Mucosa of stomach (tissue), 1 donor: ENCODE results near the gene PXDN.

ENCODE experiments used
- H3K27me3 ChIP-seq: one replicate; pipeline ENCODE4 v1.7.0; 2013; ENCODE audit warnings: mild to moderate bottlenecking, low read length; ENCODE audit not compliant: control insufficient read depth, insufficient read depth
- H3K36me3 ChIP-seq: one replicate; pipeline ENCODE4 v1.7.0; 2013; ENCODE audit warnings: low read length; ENCODE audit not compliant: control insufficient read depth, insufficient read depth
- H3K4me1 ChIP-seq: one replicate; pipeline ENCODE4 v1.7.0; 2013; ENCODE audit warnings: mild to moderate bottlenecking, low read length; ENCODE audit not compliant: control insufficient read depth, insufficient read depth
- H3K4me3 ChIP-seq: one replicate; pipeline ENCODE4 v1.7.0; 2013; ENCODE audit warnings: low read length
- H3K9ac ChIP-seq: one replicate; pipeline ENCODE4 v1.7.0; 2013; ENCODE audit warnings: mild to moderate bottlenecking, low read length, moderate library complexity
- H3K9me3 ChIP-seq: one replicate; pipeline ENCODE4 v1.7.0; 2013; ENCODE audit warnings: mild to moderate bottlenecking, low read length, moderate library complexity; ENCODE audit not compliant: control insufficient read depth
- donor health status: Pancreatic carcinoma.

PXDN gene

GRCh38 chr2:1661891-1662605 lies 82.3 kb downstream of the PXDN start:
- Histone ChIP-seq H3K9ac (no peak overlapping the region), H3K4me3 (no peak overlapping the region), H3K36me3 (no peaks in the 10 kb centered on the region), H3K4me1 (no peaks in the 10 kb centered on the region), H3K27me3 (no peaks in the 10 kb centered on the region), H3K9me3 (no peaks in the 10 kb centered on the region)

- no peak overlapping the region for H3K4me3 ChIP-seq
- H3K36me3 ChIP-seq, result no peaks in the 10 kb centered on the region
- no peaks in the 10 kb centered on the region for H3K9me3 ChIP-seq
- no peak overlapping the region for H3K9ac ChIP-seq
- H3K27me3 ChIP-seq, result no peaks in the 10 kb centered on the region
- no peaks in the 10 kb centered on the region for H3K4me1 ChIP-seq
Observed at GRCh38 chr2:1660656-1661640, 83.4 kb downstream of the PXDN start.

GRCh38 chr2:1659951-1660565 lies 84.3 kb downstream of the PXDN start:
- Histone ChIP-seq H3K4me3 (no peak overlapping the region), H3K9ac (no peak overlapping the region), H3K36me3 (no peaks in the 10 kb centered on the region), H3K27me3 (no peaks in the 10 kb centered on the region), H3K4me1 (no peaks in the 10 kb centered on the region), H3K9me3 (no peaks in the 10 kb centered on the region)

GRCh38 chr2:1658394-1659151 lies 85.7 kb downstream of the PXDN start:
- H3K27me3 ChIP-seq, result no peaks in the 10 kb centered on the region
- no peaks in the 10 kb centered on the region for H3K9me3 ChIP-seq
- H3K9ac ChIP-seq, result no peak overlapping the region
- no peaks in the 10 kb centered on the region for H3K4me1 ChIP-seq
- no peaks in the 10 kb centered on the region for H3K36me3 ChIP-seq
- no peak overlapping the region for H3K4me3 ChIP-seq

GRCh38 chr2:1656961-1657841 lies 87.1 kb downstream of the PXDN start:
- no peak overlapping the region for H3K9ac ChIP-seq

GRCh38 chr2:1656326-1656960 lies 87.9 kb downstream of the PXDN start:
- no peak overlapping the region for H3K4me3 ChIP-seq
- H3K27me3 ChIP-seq, result no peaks in the 10 kb centered on the region
- peaks cover 6% of the 10 kb centered on the region for H3K4me1 ChIP-seq
- H3K9ac ChIP-seq, result no peak overlapping the region
- no peaks in the 10 kb centered on the region for H3K36me3 ChIP-seq
- H3K9me3 ChIP-seq, result no peaks in the 10 kb centered on the region

More at GRCh38 chr2:1656961-1657841, 87.1 kb downstream of the PXDN start:
- H3K9me3 ChIP-seq, result no peaks in the 10 kb centered on the region
- no peak overlapping the region for H3K4me3 ChIP-seq
- H3K27me3 ChIP-seq, result no peaks in the 10 kb centered on the region
- H3K4me1 ChIP-seq, result peaks cover 6% of the 10 kb centered on the region
- no peaks in the 10 kb centered on the region for H3K36me3 ChIP-seq

- H3K9ac ChIP-seq, result no peak overlapping the region
- no peaks in the 10 kb centered on the region for H3K27me3 ChIP-seq
- H3K4me1 ChIP-seq, result peaks cover 6% of the 10 kb centered on the region
- no peaks in the 10 kb centered on the region for H3K36me3 ChIP-seq
- no peaks in the 10 kb centered on the region for H3K9me3 ChIP-seq
- no peak overlapping the region for H3K4me3 ChIP-seq
Observed at GRCh38 chr2:1655461-1655860, 88.9 kb downstream of the PXDN start.

GRCh38 chr2:1654696-1655374 lies 89.5 kb downstream of the PXDN start:
- Histone ChIP-seq H3K9ac (no peak overlapping the region), H3K4me3 (no peak overlapping the region), H3K9me3 (no peaks in the 10 kb centered on the region), H3K36me3 (no peaks in the 10 kb centered on the region), H3K27me3 (no peaks in the 10 kb centered on the region), H3K4me1 (peaks cover 6% of the 10 kb centered on the region)

GRCh38 chr2:1653956-1654695 lies 90.2 kb downstream of the PXDN start:
- H3K9ac ChIP-seq, result no peak overlapping the region
- H3K4me1 ChIP-seq, result peaks cover 6% of the 10 kb centered on the region
- H3K27me3 ChIP-seq, result no peaks in the 10 kb centered on the region
- no peaks in the 10 kb centered on the region for H3K36me3 ChIP-seq
- no peaks in the 10 kb centered on the region for H3K9me3 ChIP-seq
- no peak overlapping the region for H3K4me3 ChIP-seq
